HG02970 (cell line): ENCODE results near the gene BBS12.

Experiments used
- ATAC-seq: cut with Tn5 transposase; IDR thresholded peaks from one replicate; pipeline ENCODE4 v1.9.1; 2021; ENCODE audit warnings: mild to moderate bottlenecking, moderate library complexity, moderate number of reproducible peaks; ENCODE audit not compliant: unreplicated experiment, low FRiP score

BBS12 gene

DNA sequence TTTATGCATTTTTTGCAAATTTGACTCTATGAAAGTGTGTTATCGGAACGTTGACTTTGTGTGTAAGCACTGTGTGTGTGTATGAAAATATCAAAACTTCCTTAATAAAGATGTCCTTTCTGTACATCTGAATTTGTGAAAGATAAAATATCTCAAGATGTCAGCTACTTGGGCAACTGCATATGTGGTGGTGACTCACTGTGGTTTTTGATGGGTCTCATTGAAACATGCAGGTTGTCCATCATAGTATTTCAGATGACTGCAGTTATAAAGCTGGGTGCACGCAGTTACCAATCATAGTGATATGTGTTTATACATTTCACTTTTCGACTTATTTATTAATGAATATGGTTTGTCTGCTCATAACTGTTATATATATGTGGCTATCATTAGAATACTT, 19.7 kb upstream of the BBS12 start:
- no peak for ATAC-seq

GRCh38 chr4:122715221-122715620, 17.3 kb upstream of the BBS12 start:
- no peak for ATAC-seq

GRCh38 chr4:122716825-122717448, 15.6 kb upstream of the BBS12 start:
- ATAC-seq: peak; percentile 72

- ATAC-seq: no peak
Measured at GRCh38 chr4:122718281-122718680, 14.2 kb upstream of the BBS12 start.

DNA sequence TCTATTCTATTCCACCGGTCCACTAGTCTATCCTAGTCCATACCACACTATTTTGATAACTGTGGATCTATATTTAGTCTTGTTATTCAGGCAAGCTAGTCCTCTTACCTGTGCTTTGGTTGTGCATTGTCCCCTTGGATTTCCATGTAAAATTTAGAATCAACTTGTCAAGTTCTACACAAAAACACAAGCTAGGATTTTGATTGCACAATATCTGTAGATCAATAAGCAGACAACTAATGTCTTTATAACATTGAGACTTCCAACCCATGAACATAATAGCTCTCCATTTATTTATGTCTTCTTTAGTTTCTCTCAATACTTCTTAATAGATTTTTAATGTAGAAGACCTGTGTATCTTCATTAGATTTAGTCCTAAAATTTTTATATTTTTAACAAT, 10.2 kb upstream of the BBS12 start:
- ATAC-seq: no peak

DNA sequence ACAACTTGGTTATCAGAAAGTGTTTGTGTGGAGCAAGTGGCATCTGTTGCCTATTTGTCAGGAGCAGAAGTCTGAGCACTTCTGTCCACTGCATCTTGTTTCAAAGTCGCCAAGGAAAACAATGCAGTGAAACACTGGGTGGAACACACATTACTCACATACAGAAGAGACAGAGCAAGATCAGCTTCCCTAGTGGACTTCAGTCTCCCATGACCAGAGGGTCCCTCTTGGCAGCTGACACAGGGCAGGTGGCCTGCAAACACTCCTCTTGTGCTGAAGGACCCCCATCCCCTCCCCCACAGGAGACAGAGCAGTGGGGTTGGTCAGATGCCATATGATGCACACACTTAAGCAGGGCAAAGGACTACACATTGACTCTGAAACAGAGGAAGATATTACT, 3.6 kb upstream of the BBS12 start:
- ATAC-seq: no peak

GRCh38 chr4:122731676-122732075, 828 bp upstream of the BBS12 start:
- no peak for ATAC-seq

DNA sequence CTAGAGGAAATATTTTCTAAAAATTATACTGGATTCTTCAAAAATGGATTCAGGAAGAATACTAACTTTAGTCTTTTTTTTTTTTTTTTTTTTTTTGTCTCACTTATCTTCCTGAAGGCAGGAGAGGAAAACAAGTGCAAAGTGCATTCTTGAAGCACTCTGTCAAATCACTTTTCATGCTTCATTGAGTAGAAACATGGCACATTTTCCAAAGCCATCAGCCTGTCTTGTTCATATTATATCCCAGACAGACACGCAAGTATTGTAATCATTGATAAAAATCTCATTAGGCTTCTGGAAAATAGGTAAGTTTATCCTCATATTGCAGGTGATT, 1.2 kb downstream of the BBS12 start:
- ATAC-seq: no peak

DNA sequence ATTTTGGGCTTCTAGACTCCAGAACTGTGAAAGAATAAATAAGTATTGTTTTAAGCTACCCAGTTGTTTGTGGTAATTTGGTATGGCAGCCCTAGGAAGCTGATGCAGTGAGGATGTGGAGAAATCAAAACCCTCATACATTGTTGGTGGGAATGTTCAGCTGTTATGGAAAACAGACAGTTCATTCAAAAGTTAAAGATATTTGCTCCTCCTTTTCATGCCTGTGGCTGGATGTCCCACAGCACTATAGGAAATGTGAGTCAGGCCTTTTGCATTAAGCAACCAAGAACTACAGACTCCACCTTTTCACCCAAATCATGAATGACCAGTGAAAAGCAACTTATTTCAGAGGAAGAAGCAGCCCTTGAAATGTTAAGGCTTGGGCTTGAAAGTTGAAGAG, 6.7 kb downstream of the BBS12 start:
- no peak for ATAC-seq

DNA sequence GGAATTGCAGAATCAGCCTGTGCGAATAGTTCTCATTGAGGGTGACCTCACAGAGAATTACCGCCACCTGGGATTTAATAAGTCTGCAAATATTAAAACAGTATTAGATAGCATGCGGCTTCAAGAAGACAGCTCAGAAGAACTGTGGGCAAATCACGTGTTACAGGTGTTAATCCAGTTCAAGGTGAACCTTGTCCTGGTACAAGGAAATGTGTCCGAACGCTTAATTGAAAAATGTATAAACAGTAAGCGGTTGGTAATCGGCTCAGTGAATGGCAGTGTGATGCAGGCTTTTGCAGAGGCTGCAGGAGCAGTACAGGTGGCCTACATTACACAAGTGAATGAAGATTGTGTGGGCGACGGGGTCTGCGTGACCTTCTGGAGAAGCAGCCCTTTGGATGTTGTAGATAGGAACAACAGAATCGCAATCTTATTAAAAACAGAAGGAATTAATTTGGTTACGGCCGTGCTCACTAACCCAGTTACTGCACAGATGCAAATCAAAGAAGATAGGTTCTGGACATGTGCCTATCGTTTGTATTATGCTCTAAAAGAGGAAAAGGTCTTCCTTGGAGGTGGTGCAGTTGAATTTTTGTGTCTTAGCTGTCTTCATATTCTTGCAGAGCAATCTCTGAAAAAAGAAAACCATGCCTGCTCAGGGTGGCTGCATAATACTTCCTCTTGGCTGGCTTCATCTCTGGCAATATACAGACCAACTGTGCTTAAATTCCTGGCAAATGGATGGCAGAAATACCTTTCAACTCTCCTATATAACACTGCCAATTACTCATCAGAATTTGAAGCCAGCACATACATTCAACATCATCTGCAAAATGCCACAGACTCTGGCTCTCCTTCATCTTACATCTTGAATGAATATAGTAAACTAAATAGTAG, 10.7 kb downstream of the BBS12 start:
- ATAC-seq: no peak

GRCh38 chr4:122744229-122744628, 11.7 kb downstream of the BBS12 start:
- ATAC-seq: no peak

- no peak for ATAC-seq
Measured at GRCh38 chr4:122746485-122746965, 14.0 kb downstream of the BBS12 start.

DNA sequence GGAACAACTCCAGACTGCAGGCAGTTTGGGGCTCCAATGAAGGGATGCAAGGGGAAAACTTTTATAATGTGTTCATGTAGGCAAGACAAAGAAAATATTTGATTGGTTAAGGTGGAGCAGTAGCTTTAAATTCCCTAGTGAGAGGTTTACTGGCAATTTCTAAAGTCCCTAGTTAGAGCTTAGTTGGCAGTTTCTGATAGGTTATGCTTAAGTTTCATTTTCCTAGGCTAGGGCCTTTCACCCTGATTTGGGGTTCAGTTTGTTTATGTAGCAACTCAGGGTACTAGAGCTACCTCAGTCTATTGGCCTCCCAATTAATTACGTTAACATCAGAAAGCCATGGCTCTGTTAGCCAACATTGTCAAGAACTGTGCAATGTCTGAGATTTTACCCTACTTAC, 14.6 kb downstream of the BBS12 start:
- ATAC-seq: no peak

DNA sequence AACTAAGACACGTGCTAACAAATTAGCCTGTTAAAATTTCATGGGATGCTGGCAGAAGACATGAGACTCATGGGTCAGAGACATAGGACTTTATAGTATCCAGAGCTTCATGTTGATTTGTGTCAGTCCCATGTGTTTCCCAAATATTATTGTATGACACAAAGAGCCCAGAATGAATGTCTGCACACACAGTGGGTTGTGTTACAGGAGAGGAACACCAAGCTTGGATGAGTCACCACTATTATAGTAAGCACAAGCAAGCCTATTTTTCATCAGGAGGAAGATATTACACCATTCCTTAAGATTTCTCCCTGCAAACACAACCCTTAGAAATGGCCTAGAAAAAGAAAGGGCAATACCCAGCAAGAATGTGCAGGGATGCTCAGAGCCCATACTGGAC, 15.4 kb downstream of the BBS12 start:
- no peak for ATAC-seq

DNA sequence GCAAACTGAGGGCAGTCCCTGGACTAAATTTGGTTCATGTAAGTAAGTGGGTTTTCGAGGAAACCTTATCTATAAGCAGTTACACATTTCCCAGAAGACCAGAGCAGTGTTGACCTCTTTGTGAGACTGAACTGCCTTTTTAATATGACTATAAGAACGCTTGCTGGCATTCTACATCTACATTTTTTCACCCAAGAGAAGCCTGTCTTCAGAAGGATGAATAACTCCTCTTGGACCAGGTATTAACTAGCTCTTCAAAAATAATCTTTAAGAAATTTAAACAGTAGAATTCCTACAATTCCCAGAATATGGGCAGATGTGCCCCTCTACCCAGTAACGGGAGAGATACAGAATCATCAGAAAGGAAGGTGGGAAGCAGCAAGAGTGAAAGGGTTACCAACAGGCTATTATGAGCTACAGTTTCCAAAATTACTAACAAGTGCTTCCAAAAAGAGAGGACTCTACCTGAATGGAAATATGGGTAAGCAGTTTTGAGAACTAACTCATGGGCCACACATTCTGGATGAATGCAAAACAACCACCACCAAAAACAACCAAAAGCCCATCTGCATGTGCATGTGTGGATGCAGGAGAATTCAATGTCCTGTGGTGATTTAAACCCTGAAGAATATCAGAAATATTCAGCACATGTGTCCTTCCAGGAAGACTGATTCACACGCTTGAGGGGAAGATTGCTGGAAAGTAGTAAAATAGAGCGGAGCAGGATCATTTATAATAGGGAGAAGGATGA, 17.4 kb downstream of the BBS12 start:
- ATAC-seq: no peak

- ATAC-seq: no peak
Measured at GRCh38 chr4:122755675-122756074, 23.2 kb downstream of the BBS12 start.

GRCh38 chr4:122758033-122758432, 25.5 kb downstream of the BBS12 start:
- no peak for ATAC-seq

GRCh38 chr4:122759639-122760310, 27.3 kb downstream of the BBS12 start:
- ATAC-seq: no peak

DNA sequence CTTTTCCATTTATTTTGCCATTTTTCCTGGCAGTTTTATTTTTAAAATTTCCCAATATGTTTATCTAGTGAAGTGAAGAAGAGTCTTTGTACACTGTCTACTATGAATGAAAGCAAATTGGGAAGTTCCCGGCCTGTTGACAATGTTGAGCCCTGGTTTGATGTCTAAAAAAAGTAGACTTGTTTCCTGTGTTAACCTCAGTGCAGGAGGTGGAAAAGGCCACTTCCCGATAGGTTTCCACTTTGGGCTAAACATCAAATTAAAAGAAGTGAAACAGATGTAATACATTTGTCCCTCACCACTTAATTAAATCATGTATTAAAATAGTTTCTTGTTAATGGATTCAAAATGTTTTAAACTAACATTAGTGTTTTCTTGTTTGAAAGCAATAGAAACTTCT, 30.0 kb downstream of the BBS12 start:
- ATAC-seq: no peak

- no peak for ATAC-seq
Measured at GRCh38 chr4:122762966-122763716, 30.6 kb downstream of the BBS12 start.
